GM06990 (cell line): ENCODE data around the gene AZIN2.
A peak's percentile ranks its signal among the peaks of the same experiment; 100 is the strongest.

Experiments
- DNase-seq: peaks from one replicate; pipeline ENCODE4 v3.0.0-alpha.2; 2011; ENCODE audit not compliant: insufficient read length; ENCODE audit errors: extremely low read depth
- H3K27me3 ChIP-seq: replicated peaks from 2 replicates; pipeline ENCODE4 v1.6.0; 2011; ENCODE audit warnings: low read length; ENCODE audit not compliant: control insufficient read depth, insufficient read depth
- H3K36me3 ChIP-seq: 2 replicates; pipeline ENCODE4 v1.5.1; 2011; ENCODE audit warnings: low read length; ENCODE audit not compliant: control insufficient read depth, insufficient read depth
- H3K4me3 ChIP-seq: replicated peaks from 2 replicates; pipeline ENCODE4 v1.5.1; 2011; ENCODE audit warnings: low read depth, mild to moderate bottlenecking, control low read depth, low read length
- CTCF ChIP-seq: IDR thresholded peaks from 2 replicates; pipeline ENCODE4 v1.5.1; 2011; ENCODE audit warnings: low read length, control low read depth, mild to moderate bottlenecking, inconsistent platforms; ENCODE audit not compliant: insufficient read depth, poor library complexity, severe bottlenecking

AZIN2 gene

GRCh38 chr1:33143176-33143575, 62.2 kb downstream of the AZIN2 start:
- Histone ChIP-seq H3K36me3 (no peaks in the 10 kb centered on the region; the same call in 1 of the 2 replicates), H3K27me3 (no peaks in the 10 kb centered on the region), H3K4me3 (no peak overlapping the region)
- DNase-seq, result no peak
- TF ChIP-seq CTCF, result no peak

- Histone ChIP-seq H3K27me3 (no peaks in the 10 kb centered on the region), H3K4me3 (no peak overlapping the region), H3K36me3 (no peaks in the 10 kb centered on the region; the same call in 1 of the 2 replicates)
- DNase-seq, result no peak
- no peak for TF ChIP-seq CTCF
Measured at GRCh38 chr1:33143698-33144097, 62.7 kb downstream of the AZIN2 start.

GRCh38 chr1:33146003-33146402, 65.0 kb downstream of the AZIN2 start:
- H3K36me3 ChIP-seq, result no peaks in the 10 kb centered on the region; the same call in 1 of the 2 replicates
- no peak overlapping the region for H3K4me3 ChIP-seq
- DNase-seq, result no peak
- H3K27me3 ChIP-seq, result no peaks in the 10 kb centered on the region
- no peak for TF ChIP-seq CTCF

- no peaks in the 10 kb centered on the region for H3K27me3 ChIP-seq
- no peak overlapping the region for H3K4me3 ChIP-seq
- no peaks in the 10 kb centered on the region; the same call in 1 of the 2 replicates for H3K36me3 ChIP-seq
Measured at GRCh38 chr1:33147275-33147996, 66.5 kb downstream of the AZIN2 start.

GRCh38 chr1:33147997-33148314, 67.0 kb downstream of the AZIN2 start:
- Histone ChIP-seq H3K4me3 (no peak overlapping the region), H3K27me3 (no peaks in the 10 kb centered on the region), H3K36me3 (no peaks in the 10 kb centered on the region; the same call in 1 of the 2 replicates)
- TF ChIP-seq CTCF, result peak; percentile 57
- no peak for DNase-seq

More at GRCh38 chr1:33147275-33147996, 66.5 kb downstream of the AZIN2 start:
- no peak for DNase-seq
- no peak for TF ChIP-seq CTCF
